HEK293T (cell line): ENCODE measurements around the gene THOC1.

ENCODE experiments used
- BHLHE40 ChIP-seq: fragments of 450-650 bp; IDR thresholded peaks from 2 replicates; pipeline ENCODE4 v1.6.1; 2016; ENCODE audit warnings: mild to moderate bottlenecking, moderate library complexity, borderline replicate concordance
- SP1 ChIP-seq: fragments of 450-650 bp; IDR thresholded peaks from 2 replicates; pipeline ENCODE4 v1.6.1; 2017
- SUZ12 ChIP-seq: fragments of 450-650 bp; IDR thresholded peaks from 2 replicates; pipeline ENCODE4 v1.6.1; 2016; ENCODE audit warnings: mild to moderate bottlenecking

GRCh38 chr18:306608-307255 lies 38.9 kb upstream of the THOC1 start:
- TF ChIP-seq SP1 = no peak
- TF ChIP-seq BHLHE40 = no peak
- no peak for TF ChIP-seq SUZ12
